GM19452 (cell line): ENCODE results near the gene GABRD.

ENCODE experiments used
- ATAC-seq: cut with Tn5 transposase; IDR thresholded peaks from one replicate; pipeline ENCODE4 v1.9.1; 2021; ENCODE audit not compliant: unreplicated experiment

GABRD gene

GRCh38 chr1:2052054-2052679 is 33.0 kb downstream of the GABRD start:
- no peak for ATAC-seq

DNA sequence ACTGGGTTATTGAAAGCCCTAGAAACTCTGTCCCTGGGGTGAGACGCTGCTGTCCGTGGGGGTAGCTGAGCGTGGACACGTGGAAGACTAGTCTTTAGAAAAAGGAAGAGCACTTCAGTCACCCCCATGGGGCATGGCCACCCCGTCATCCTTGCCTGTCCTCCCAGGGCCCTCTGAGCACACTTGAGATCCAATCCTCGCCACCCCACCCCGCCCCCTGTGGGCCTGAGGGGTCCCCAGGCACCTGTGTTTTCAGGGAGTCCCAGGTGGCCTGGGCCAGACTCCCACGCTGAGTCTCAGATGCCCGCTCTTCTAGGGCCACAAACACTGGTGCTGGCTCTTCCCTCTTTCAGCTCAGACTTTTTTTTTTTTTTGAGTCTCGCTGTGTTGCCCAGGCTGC is 33.6 kb downstream of the GABRD start:
- no peak for ATAC-seq

- ATAC-seq: no peak
Observed at GRCh38 chr1:2053217-2053616, 34.1 kb downstream of the GABRD start.

GRCh38 chr1:2053784-2054376 is 34.7 kb downstream of the GABRD start:
- no peak for ATAC-seq

DNA sequence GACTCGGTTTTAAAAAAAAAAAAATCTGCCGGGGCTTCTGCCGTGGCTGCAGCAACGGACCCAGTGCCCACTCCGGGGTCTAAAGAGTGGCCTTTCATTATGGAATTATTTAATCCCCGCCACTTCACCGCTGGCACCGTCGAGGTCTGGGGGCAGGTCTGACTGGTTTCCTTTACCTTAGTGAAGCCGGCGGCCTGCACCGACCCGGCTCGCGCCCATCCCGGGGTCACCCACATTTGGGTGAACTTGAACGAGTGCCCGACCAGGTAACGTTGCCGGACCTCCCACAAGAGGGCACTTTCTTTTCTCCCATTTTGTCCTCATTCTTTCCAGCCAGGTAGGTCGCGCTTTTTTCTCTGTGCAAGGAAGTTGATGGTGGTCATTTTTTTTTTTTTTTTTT is 35.4 kb downstream of the GABRD start:
- ATAC-seq: no peak

DNA sequence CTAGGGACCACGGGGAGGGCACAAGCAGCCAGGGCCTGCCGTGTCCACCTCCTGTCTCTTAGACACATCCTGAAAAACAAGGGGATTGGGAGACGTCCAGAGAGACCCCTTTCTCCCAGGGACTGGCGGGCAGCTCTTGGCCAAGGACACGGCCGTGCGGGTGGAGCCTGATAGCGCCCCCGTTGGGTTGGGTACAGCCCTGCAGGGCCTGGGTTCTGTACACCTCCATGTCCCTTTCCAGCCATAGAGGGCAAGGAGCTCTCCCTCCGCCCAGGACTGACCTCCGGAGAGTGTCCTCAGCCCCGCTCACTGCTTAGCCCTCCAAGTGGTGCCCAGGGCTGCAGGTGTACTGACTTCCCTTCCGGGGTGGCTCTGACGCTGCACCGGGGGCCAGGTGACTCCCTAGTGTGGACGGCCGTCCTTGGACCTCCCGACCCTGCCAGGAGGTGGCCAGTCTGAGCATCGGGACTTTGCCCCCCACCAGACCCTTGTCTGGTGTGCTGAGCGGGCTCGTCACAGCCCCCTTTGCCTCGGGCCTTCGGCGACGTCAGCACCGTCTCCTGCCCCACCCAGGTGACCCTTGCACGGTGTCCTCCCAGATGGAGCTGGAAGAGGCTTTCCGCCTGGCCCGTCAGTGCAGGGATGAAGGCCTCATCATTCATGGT is 36.9 kb downstream of the GABRD start:
- no peak for ATAC-seq

GRCh38 chr1:2056955-2057590 is 37.9 kb downstream of the GABRD start:
- ATAC-seq: no peak

- ATAC-seq: no peak
Observed at GRCh38 chr1:2059290-2059953, 40.3 kb downstream of the GABRD start.

GRCh38 chr1:2060072-2060471 is 40.9 kb downstream of the GABRD start:
- no peak for ATAC-seq

DNA sequence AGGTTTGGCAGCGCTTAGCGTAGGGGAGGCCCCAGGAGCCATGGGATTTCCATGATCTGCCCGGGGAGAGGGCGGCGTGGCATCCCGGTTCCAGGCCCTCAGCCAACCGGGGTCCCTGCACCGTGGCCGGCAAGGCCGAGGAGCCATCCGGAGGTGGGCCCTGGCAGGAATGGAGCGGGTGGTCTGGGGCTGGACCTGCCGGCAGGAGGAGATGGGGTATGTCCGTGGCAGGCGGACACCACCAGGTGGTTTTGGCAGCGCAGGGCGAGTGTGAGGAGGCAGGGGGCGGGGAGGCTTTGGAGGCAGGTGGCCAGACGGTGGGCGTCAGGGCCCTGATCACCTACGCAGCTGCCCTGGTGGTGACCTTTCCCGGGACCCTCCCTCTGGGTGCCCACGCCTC is 41.4 kb downstream of the GABRD start:
- ATAC-seq: no peak

- no peak for ATAC-seq
Observed at GRCh38 chr1:2061065-2061778, 42.1 kb downstream of the GABRD start.

DNA sequence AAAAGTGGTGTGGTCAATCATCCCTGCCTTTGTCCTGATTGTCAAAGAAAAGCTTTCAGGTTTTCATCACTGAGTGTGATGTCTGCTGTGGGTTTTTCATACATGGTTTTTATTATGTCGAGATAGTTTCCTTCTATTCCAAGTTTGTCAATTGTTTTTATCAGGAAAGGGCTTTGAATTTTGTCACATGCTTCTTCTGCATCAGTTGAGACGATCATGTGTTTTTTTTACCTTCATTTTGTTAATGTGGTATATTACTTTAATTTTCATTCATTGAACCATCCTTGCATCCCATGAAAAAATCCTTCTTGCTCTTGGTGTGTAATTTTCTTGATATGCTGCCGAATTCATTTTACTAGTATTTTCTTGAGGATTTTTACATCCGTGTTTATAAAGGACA is 46.6 kb downstream of the GABRD start:
- no peak for ATAC-seq

GRCh38 chr1:2067393-2067792 is 48.2 kb downstream of the GABRD start:
- no peak for ATAC-seq

DNA sequence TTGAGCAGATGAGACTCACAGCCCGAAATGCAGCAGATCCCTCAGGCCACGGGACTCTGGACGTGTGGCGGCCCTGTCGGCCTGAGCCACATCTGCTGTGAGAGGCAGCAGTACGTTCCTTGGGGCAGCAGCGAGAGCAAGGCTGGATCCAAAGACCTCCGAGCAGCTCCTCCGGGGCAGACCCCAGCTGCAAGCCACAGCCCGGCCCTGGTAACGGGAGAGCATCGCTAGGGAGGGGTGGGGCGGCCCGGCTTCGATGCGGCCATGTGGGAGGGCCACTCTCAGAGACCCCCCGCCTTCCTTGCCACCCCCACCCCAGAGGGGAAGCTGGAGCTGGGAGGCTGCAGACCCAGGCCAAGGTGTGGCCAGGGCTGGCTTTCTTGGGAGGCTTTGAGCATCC is 48.8 kb downstream of the GABRD start:
- no peak for ATAC-seq

DNA sequence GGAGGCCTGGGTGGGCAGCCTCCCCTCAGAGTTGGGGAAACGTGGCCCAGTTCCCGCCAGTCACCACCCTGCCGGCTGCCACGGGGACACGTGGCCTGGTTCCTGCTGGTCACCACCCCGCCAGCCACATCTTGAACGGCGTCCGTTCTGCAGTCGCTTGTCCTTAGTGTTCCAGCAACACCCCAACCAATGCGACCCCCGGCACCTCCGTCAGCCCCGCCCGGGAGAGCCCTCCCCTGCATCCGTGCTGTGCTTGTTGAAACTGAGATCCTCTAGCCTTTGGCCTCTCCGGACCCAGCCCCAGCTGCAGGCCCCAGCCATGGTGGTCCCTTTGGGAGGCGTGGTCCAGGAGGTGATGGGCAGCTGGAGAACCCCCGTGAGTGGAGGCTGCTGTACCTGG is 49.8 kb downstream of the GABRD start:
- no peak for ATAC-seq

GRCh38 chr1:2070016-2070415 is 50.9 kb downstream of the GABRD start:
- ATAC-seq: no peak

GRCh38 chr1:2070800-2071530 is 51.8 kb downstream of the GABRD start:
- ATAC-seq: no peak

DNA sequence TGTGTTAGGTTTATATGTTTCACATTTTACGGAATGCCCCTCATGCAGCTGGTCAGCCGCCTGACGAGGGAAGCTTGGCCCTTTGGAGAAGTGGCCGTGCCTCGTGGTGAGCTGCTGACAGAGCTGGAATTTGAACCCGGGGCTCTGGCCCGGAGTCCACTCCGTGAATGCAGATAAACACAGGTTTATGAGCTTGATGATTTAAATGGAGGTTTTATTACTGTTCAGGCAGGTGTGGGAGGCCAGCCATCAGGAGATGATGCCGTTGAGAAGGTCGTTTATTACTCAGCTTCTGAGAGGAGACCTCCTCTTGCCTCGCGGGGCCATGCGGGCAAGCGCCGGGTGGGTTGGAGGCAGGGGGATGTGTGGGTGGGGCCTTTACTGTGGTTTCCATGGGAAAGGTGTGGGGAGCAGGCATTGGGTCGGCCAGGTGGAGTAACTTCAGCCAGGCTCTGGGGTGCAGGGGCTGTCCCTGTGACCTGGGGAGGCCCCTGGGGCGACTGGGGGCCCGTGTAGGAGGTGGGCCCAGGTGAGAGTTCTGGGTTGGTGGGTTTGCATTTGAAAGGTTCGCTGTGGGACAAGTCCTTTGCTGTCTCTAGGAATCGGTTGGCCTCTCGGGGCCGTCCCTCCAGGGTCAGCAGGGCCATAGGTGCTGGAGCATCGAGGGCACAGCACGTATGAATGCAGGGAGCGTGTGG is 53.1 kb downstream of the GABRD start:
- no peak for ATAC-seq

DNA sequence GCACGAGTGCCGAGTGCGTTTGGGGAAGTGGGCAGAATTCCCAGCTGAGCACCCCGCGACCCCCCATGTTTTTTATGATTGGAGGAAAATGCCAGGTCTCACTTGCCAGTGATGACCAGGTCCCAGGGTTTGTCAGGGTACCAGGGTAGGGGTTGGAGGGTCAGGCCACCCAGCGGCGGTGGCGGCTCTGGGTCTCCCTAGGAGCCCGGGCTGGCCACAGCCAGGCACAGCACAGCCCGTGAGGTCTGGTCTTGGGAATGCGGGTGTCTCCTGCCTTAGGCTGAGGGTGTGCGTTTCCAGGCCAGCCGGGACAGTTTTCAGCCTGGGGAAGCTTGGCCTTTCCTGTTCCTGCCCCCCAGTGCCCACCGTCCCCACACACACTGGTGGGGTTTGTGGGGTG is 53.7 kb downstream of the GABRD start:
- no peak for ATAC-seq
